ENCODE data around the gene SHLD2. TPM values are rescaled to one million over a fixed set of nuclear protein-coding genes. Genes with fewer than 3 reads are reported as not detected.
A peak's percentile ranks its signal among the peaks of the same experiment; 100 is the strongest.

Gene SHLD2
- polyA plus RNA-seq, 3 donors = 10.2 to 16.3 (median 16.2) TPM

GRCh38 chr10:87090779-87091178 lies 4.2 kb upstream of the SHLD2 start:
- intact Hi-C loops (cut with micrococcal nuclease) = loop anchor here (5.0 to 10.0 kb wide), 2 partner anchors 116 to 118 kb away; no protein-coding TSS in a partner anchor
- H3K4me3 Mint-ChIP-seq = no peak overlapping the region
- WGBS (ENCODE audit: insufficient coverage) = no CpG with 5 or more reads among the region's 4 CpGs
- DNase-seq = no peak
- H3K4me3 ChIP-seq (replicated peaks in 1 of 3; ENCODE audit: low read depth in 2 of 3, low read length in 3 of 3) = no peak overlapping the region
- H3K4me1 Mint-ChIP-seq = peaks cover 46% of the 10 kb centered on the region
- no peak overlapping the region for H3K4me2 ChIP-seq (replicated peaks; ENCODE audit: extremely low read depth, low read length, poor library complexity, severe bottlenecking)
- peaks cover 82% of the 10 kb centered on the region for H4K20me1 ChIP-seq (ENCODE audit: insufficient read depth, low read length)
- H3K27me3 Mint-ChIP-seq (ENCODE audit: low read depth in 3 of 3) = no peaks in the 10 kb centered on the region
- H3K9me3 Mint-ChIP-seq = no peaks in the 10 kb centered on the region
- no peak overlapping the region for H3K27ac Mint-ChIP-seq
- peaks cover 31 to 41% of the 10 kb centered on the region in 2 donors for H3K4me1 ChIP-seq (ENCODE audit: control insufficient read depth in 1 of 2, insufficient read depth in 2 of 2, low read length in 2 of 2)
- no peak for TF ChIP-seq CTCF (IDR thresholded peaks at IDR 0.05)
- H3K36me3 Mint-ChIP-seq = peaks cover 24 to 39% of the 10 kb centered on the region in 2 donors
- H3K27ac ChIP-seq (ENCODE audit: low read depth in 1 of 2, low read length in 2 of 2) = no peak overlapping the region
- H3K9me3 ChIP-seq (replicated peaks in 1 of 2; ENCODE audit: control insufficient read depth in 1 of 2, insufficient read depth in 1 of 2, low read length in 2 of 2) = no peaks in the 10 kb centered on the region
- H3K79me2 ChIP-seq (ENCODE audit: insufficient read depth, low read length) = peaks cover 86% of the 10 kb centered on the region
- H3K9ac ChIP-seq (ENCODE audit: insufficient read depth, low read length, poor library complexity, severe bottlenecking) = no peak overlapping the region
- H3K27me3 ChIP-seq (ENCODE audit: control insufficient read depth in 2 of 2, insufficient read depth in 2 of 2, low read length in 2 of 2) = no peaks in the 10 kb centered on the region
- no peak overlapping the region for H2AFZ ChIP-seq (ENCODE audit: insufficient read depth, low read depth, low read length, poor library complexity, severe bottlenecking)
- H3K36me3 ChIP-seq (replicated peaks in 1 of 2; ENCODE audit: control insufficient read depth in 1 of 2, insufficient read depth in 2 of 2, low read length in 2 of 2) = peaks cover 12 to 39% of the 10 kb centered on the region in 2 donors

GRCh38 chr10:87092376-87092860 lies 2.6 kb upstream of the SHLD2 start:
- H3K27me3 ChIP-seq (ENCODE audit: control insufficient read depth in 2 of 2, insufficient read depth in 2 of 2, low read length in 2 of 2) = no peaks in the 10 kb centered on the region
- Mint-ChIP-seq H3K4me3 (peak overlapping the region; percentile 88 to 90), H3K4me1 (peaks cover 42% of the 10 kb centered on the region), H3K36me3 (peaks cover 19 to 28% of the 10 kb centered on the region in 2 donors), H3K9me3 (no peaks in the 10 kb centered on the region), H3K27ac (peak overlapping the region in 5 of 7 donors; percentile 47 to 92 (median 88)), H3K27me3 (ENCODE audit: low read depth in 3 of 3) (no peaks in the 10 kb centered on the region)
- H3K36me3 ChIP-seq (replicated peaks in 1 of 2; ENCODE audit: control insufficient read depth in 1 of 2, insufficient read depth in 2 of 2, low read length in 2 of 2) = peaks cover 12 to 37% of the 10 kb centered on the region in 2 donors
- peaks cover 86% of the 10 kb centered on the region for H3K79me2 ChIP-seq (ENCODE audit: insufficient read depth, low read length)
- H2AFZ ChIP-seq (ENCODE audit: insufficient read depth, low read depth, low read length, poor library complexity, severe bottlenecking) = peak overlapping the region; percentile 56
- peak overlapping the region in 1 of 2 donors; percentile 94 for H3K27ac ChIP-seq (ENCODE audit: low read depth in 1 of 2, low read length in 2 of 2)
- WGBS (ENCODE audit: insufficient coverage) = no CpG with 5 or more reads among the region's 7 CpGs
- peak overlapping the region; percentile 52 to 82 (median 73) for H3K4me3 ChIP-seq (replicated peaks in 1 of 3; ENCODE audit: low read depth in 2 of 3, low read length in 3 of 3)
- intact Hi-C loops (cut with micrococcal nuclease) = loop anchor here (5.0 to 10.0 kb wide), 2 partner anchors 118 to 120 kb away; no protein-coding TSS in a partner anchor
- peak overlapping the region; percentile 95 for H3K9ac ChIP-seq (ENCODE audit: insufficient read depth, low read length, poor library complexity, severe bottlenecking)
- peak overlapping the region; percentile 92 for H3K4me2 ChIP-seq (replicated peaks; ENCODE audit: extremely low read depth, low read length, poor library complexity, severe bottlenecking)
- peak in 1 of 3 donors; percentile 7 for DNase-seq
- peaks cover 67% of the 10 kb centered on the region for H4K20me1 ChIP-seq (ENCODE audit: insufficient read depth, low read length)
- H3K9me3 ChIP-seq (replicated peaks in 1 of 2; ENCODE audit: control insufficient read depth in 1 of 2, insufficient read depth in 1 of 2, low read length in 2 of 2) = no peaks in the 10 kb centered on the region
- TF ChIP-seq CTCF (IDR thresholded peaks at IDR 0.05) = no peak
- peaks cover 38 to 48% of the 10 kb centered on the region in 2 donors for H3K4me1 ChIP-seq (ENCODE audit: control insufficient read depth in 1 of 2, insufficient read depth in 2 of 2, low read length in 2 of 2)

Measured in CD14-positive monocyte (primary cell).